Panc1 (cell line): ENCODE data around the gene LZTFL1.

Source experiments
- CTCF ChIP-seq: fragments of 450-650 bp; IDR thresholded peaks from 2 replicates; pipeline ENCODE4 v1.5.1; 2017; ENCODE audit warnings: mild to moderate bottlenecking
- POLR2AphosphoS5 ChIP-seq: IDR thresholded peaks from 2 replicates; pipeline ENCODE4 v1.6.1; 2012; ENCODE audit warnings: mild to moderate bottlenecking, low read depth, low read length, moderate library complexity
- REST ChIP-seq, 2 experiments: IDR thresholded peaks; 2 replicates each; pipeline ENCODE4 v1.6.1; 2011 to 2012; ENCODE audit warnings: low read depth in 2 of 2, control low read depth in 1 of 2, low read length in 1 of 2, mild to moderate bottlenecking in 1 of 2, moderate library complexity in 1 of 2; ENCODE audit not compliant: insufficient read depth in 1 of 2
- TCF7L2 ChIP-seq: IDR thresholded peaks from 2 replicates; pipeline ENCODE4 v1.6.1; 2011; ENCODE audit warnings: mild to moderate bottlenecking, low read depth, low read length, inconsistent platforms

GRCh38 chr3:45860481-45860880 lies 18.6 kb upstream of the LZTFL1 start:
- TF ChIP-seq CTCF (no peak), POLR2AphosphoS5 (no peak), TCF7L2 (no peak), REST (IDR thresholded peaks at IDR 0.05; ENCODE audit: insufficient read depth in 1 of 2, low read depth in 2 of 2, low read length in 1 of 2) (no peak)
